DND-41 (cell line): ENCODE data around the gene TMEM165.
"Not testable (repeated sequence)": the region's sequence is repeated elsewhere in the genome, so short reads cannot be mapped to it uniquely, and the experiment has no call there.

ENCODE experiments used
- ATAC-seq: fragments of 200-7000 bp; cut with Tn5 transposase; 3 replicates; pipeline ENCODE4 v1.9.1; 2021; ENCODE audit warnings: low read depth; ENCODE audit not compliant: insufficient read depth
- DNase-seq: peaks from one replicate; pipeline ENCODE4 v3.0.0-alpha.2; 2020
- H2AFZ ChIP-seq: 2 replicates; pipeline ENCODE4 v1.6.0; 2012; ENCODE audit warnings: low read depth, low read length
- H3K27ac ChIP-seq: 2 replicates; pipeline ENCODE4 v1.5.1; 2012; ENCODE audit warnings: low read length, inconsistent platforms
- H3K27me3 ChIP-seq: fragments of 200-600 bp; sonication (generic); 2 replicates; pipeline ENCODE4 v1.6.0; 2012; ENCODE audit warnings: low read length, mild to moderate bottlenecking, inconsistent platforms; ENCODE audit not compliant: insufficient read depth, poor library complexity
- H3K36me3 ChIP-seq: 2 replicates; pipeline ENCODE4 v1.5.1; 2012; ENCODE audit warnings: low read length, inconsistent platforms; ENCODE audit not compliant: insufficient read depth
- H3K4me1 ChIP-seq: 2 replicates; pipeline ENCODE4 v1.5.1; 2012; ENCODE audit warnings: mild to moderate bottlenecking, low read length; ENCODE audit not compliant: insufficient read depth
- H3K4me2 ChIP-seq: 2 replicates; pipeline ENCODE4 v1.6.0; 2012; ENCODE audit warnings: mild to moderate bottlenecking, moderate library complexity, low read length, inconsistent platforms; ENCODE audit not compliant: insufficient read depth
- H3K4me3 ChIP-seq, 2 experiments: fragments of 200-600 bp in 1 of 2; shearing (Covaris generic) in 1 of 2; 2 replicates each; pipeline ENCODE4 v1.5.1; 2012 to 2016; ENCODE audit warnings: inconsistent platforms in 2 of 2, low read length in 2 of 2, mild to moderate bottlenecking in 2 of 2, low read depth in 1 of 2, moderate library complexity in 1 of 2
- H3K79me2 ChIP-seq: 2 replicates; pipeline ENCODE4 v1.6.0; 2012; ENCODE audit warnings: low read length, inconsistent platforms; ENCODE audit not compliant: insufficient read depth
- H3K9ac ChIP-seq: 2 replicates; pipeline ENCODE4 v1.6.0; 2012; ENCODE audit warnings: low read depth, mild to moderate bottlenecking, inconsistent platforms, low read length, moderate library complexity
- H3K9me3 ChIP-seq: 2 replicates; pipeline ENCODE4 v1.5.1; 2012; ENCODE audit warnings: low read length, moderate library complexity, mild to moderate bottlenecking, inconsistent platforms; ENCODE audit not compliant: insufficient read depth, severe bottlenecking
- H4K20me1 ChIP-seq: 2 replicates; pipeline ENCODE4 v1.6.0; 2012; ENCODE audit warnings: low read length; ENCODE audit not compliant: insufficient read depth
- CTCF ChIP-seq: IDR thresholded peaks from 2 replicates; pipeline ENCODE4 v1.5.1; 2012; ENCODE audit warnings: borderline replicate concordance, low read length, moderate library complexity, mild to moderate bottlenecking; ENCODE audit not compliant: poor library complexity, severe bottlenecking; ENCODE audit errors: extremely low read depth
- EZH2 ChIP-seq: IDR thresholded peaks from 3 replicates; pipeline ENCODE4 v1.6.1; 2012; ENCODE audit warnings: borderline replicate concordance, low read depth, mild to moderate bottlenecking, moderate library complexity, low read length, inconsistent platforms; ENCODE audit not compliant: severe bottlenecking

Gene TMEM165

GRCh38 chr4:55352726-55353125 is 43.0 kb upstream of the TMEM165 start:
- no peak overlapping the region for H3K27ac ChIP-seq

GRCh38 chr4:55353228-55353747 is 42.5 kb upstream of the TMEM165 start:
- H3K4me1 ChIP-seq, result peaks cover 13% of the 10 kb centered on the region
- not testable (repeated sequence) for H3K4me2 ChIP-seq, H3K27me3 ChIP-seq, H3K27ac ChIP-seq, H4K20me1 ChIP-seq, H2AFZ ChIP-seq, ATAC-seq, H3K9me3 ChIP-seq, DNase-seq, H3K4me3 ChIP-seq, H3K9ac ChIP-seq
- H3K79me2 ChIP-seq, result peaks cover 23% of the 10 kb centered on the region
- H3K36me3 ChIP-seq, result peaks cover 25% of the 10 kb centered on the region

More at GRCh38 chr4:55352726-55353125, 43.0 kb upstream of the TMEM165 start:
- Histone ChIP-seq H3K9ac (no peak overlapping the region), H2AFZ (no peak overlapping the region), H3K79me2 (peaks cover 28% of the 10 kb centered on the region), H3K27me3 (no peaks in the 10 kb centered on the region), H3K4me2 (no peak overlapping the region), H3K4me1 (peaks cover 19% of the 10 kb centered on the region), H4K20me1 (peaks cover 5% of the 10 kb centered on the region), H3K36me3 (peaks cover 25% of the 10 kb centered on the region), H3K4me3 (no peak overlapping the region), H3K9me3 (no peaks in the 10 kb centered on the region)
- ATAC-seq (no peak), DNase-seq (no peak)
- no peak for TF ChIP-seq CTCF
- TF ChIP-seq EZH2, result no peak

GRCh38 chr4:55354648-55355047 is 41.1 kb upstream of the TMEM165 start:
- no peak overlapping the region for H2AFZ ChIP-seq
- TF ChIP-seq CTCF (no peak), EZH2 (no peak)
- H3K27me3 ChIP-seq, result no peaks in the 10 kb centered on the region
- peaks cover 30% of the 10 kb centered on the region for H3K36me3 ChIP-seq
- H3K4me2 ChIP-seq, result no peak overlapping the region
- no peak for DNase-seq
- ATAC-seq, result no peak
- H3K27ac ChIP-seq, result no peak overlapping the region
- H3K79me2 ChIP-seq, result peaks cover 11% of the 10 kb centered on the region; the same call in 1 of the 2 replicates
- 0 out of 2 replicates have a peak, but pooled peaks cover under 1% of the 10 kb centered on the region for H3K4me1 ChIP-seq
- H4K20me1 ChIP-seq, result peaks cover 5% of the 10 kb centered on the region
- no peak overlapping the region for H3K4me3 ChIP-seq
- no peak overlapping the region for H3K9ac ChIP-seq
- no peaks in the 10 kb centered on the region for H3K9me3 ChIP-seq

GRCh38 chr4:55355555-55355954 is 40.2 kb upstream of the TMEM165 start:
- no peak overlapping the region for H3K9ac ChIP-seq
- no peak overlapping the region for H3K4me2 ChIP-seq
- DNase-seq, result no peak
- H3K79me2 ChIP-seq, result peaks cover 6% of the 10 kb centered on the region; the same call in 1 of the 2 replicates
- H3K27me3 ChIP-seq, result no peaks in the 10 kb centered on the region
- no peaks in the 10 kb centered on the region for H3K4me1 ChIP-seq
- peaks cover 5% of the 10 kb centered on the region for H4K20me1 ChIP-seq
- H3K27ac ChIP-seq, result no peak overlapping the region
- no peaks in the 10 kb centered on the region for H3K9me3 ChIP-seq
- H3K36me3 ChIP-seq, result peaks cover 30% of the 10 kb centered on the region
- no peak overlapping the region for H3K4me3 ChIP-seq
- ATAC-seq, result no peak
- no peak for TF ChIP-seq CTCF
- H2AFZ ChIP-seq, result no peak overlapping the region
